ENCODE data around the gene ART5. TPM values are rescaled to one million over a fixed set of nuclear protein-coding genes. Genes with fewer than 3 reads are reported as not detected.

Gene ART5
- polyA plus RNA-seq, 3 donors = not detected

GRCh38 chr11:3614742-3615171, 27.0 kb downstream of the ART5 start:
- H3K4me3 ChIP-seq (replicated peaks in 1 of 3; ENCODE audit: low read depth in 2 of 3, low read length in 3 of 3) = peak overlapping the region; percentile 25 to 73 (median 57)
- H3K79me2 ChIP-seq (ENCODE audit: insufficient read depth, low read length) = no peaks in the 10 kb centered on the region
- H3K36me3 Mint-ChIP-seq = peaks cover 0 to 2% of the 10 kb centered on the region in 2 donors
- peak overlapping the region; percentile 25 to 76 for H3K27ac ChIP-seq (ENCODE audit: low read depth in 1 of 2, low read length in 2 of 2)
- intact Hi-C loops (cut with micrococcal nuclease) = no loop called here
- no peaks in the 10 kb centered on the region for H3K27me3 ChIP-seq (ENCODE audit: control insufficient read depth in 2 of 2, insufficient read depth in 2 of 2, low read length in 2 of 2)
- H3K9ac ChIP-seq (ENCODE audit: insufficient read depth, low read length, poor library complexity, severe bottlenecking) = peak overlapping the region; percentile 65
- peaks cover 20 to 22% of the 10 kb centered on the region in 2 donors for H3K4me1 ChIP-seq (ENCODE audit: control insufficient read depth in 1 of 2, insufficient read depth in 2 of 2, low read length in 2 of 2)
- no peak for TF ChIP-seq CTCF (IDR thresholded peaks at IDR 0.05)
- H3K4me2 ChIP-seq (replicated peaks; ENCODE audit: extremely low read depth, low read length, poor library complexity, severe bottlenecking) = peak overlapping the region; percentile 78
- peak overlapping the region; percentile 77 for H2AFZ ChIP-seq (ENCODE audit: insufficient read depth, low read depth, low read length, poor library complexity, severe bottlenecking)
- H3K27ac Mint-ChIP-seq = peak overlapping the region; percentile 65 to 93 (median 84)
- peaks cover 5 to 13% (median 8%) of the 10 kb centered on the region in 3 donors for H3K27me3 Mint-ChIP-seq (ENCODE audit: low read depth in 3 of 3)
- H3K4me1 Mint-ChIP-seq = peaks cover 17% of the 10 kb centered on the region
- 3% methylated on average over 4 of the region's 5 CpGs for WGBS (ENCODE audit: insufficient coverage)
- no peaks in the 10 kb centered on the region for H3K9me3 ChIP-seq (replicated peaks in 1 of 2; ENCODE audit: control insufficient read depth in 1 of 2, insufficient read depth in 1 of 2, low read length in 2 of 2)
- no peaks in the 10 kb centered on the region for H4K20me1 ChIP-seq (ENCODE audit: insufficient read depth, low read length)
- H3K36me3 ChIP-seq (replicated peaks in 1 of 2; ENCODE audit: control insufficient read depth in 1 of 2, insufficient read depth in 2 of 2, low read length in 2 of 2) = no peaks in the 10 kb centered on the region
- peaks cover 0 to 4% (median 0%) of the 10 kb centered on the region in 7 donors for H3K9me3 Mint-ChIP-seq
- peak; percentile 83 to 93 (median 88) for DNase-seq
- peak overlapping the region; percentile 83 to 96 for H3K4me3 Mint-ChIP-seq

GRCh38 chr11:3613998-3614741, 27.6 kb downstream of the ART5 start:
- H2AFZ ChIP-seq (ENCODE audit: insufficient read depth, low read depth, low read length, poor library complexity, severe bottlenecking) = peak overlapping the region; percentile 77
- peaks cover 17% of the 10 kb centered on the region for H3K4me1 Mint-ChIP-seq
- peaks cover 0 to 5% (median 0%) of the 10 kb centered on the region in 7 donors for H3K9me3 Mint-ChIP-seq
- no peaks in the 10 kb centered on the region for H3K27me3 ChIP-seq (ENCODE audit: control insufficient read depth in 2 of 2, insufficient read depth in 2 of 2, low read length in 2 of 2)
- peak overlapping the region; percentile 78 for H3K4me2 ChIP-seq (replicated peaks; ENCODE audit: extremely low read depth, low read length, poor library complexity, severe bottlenecking)
- H3K27me3 Mint-ChIP-seq (ENCODE audit: low read depth in 3 of 3) = peaks cover 5 to 13% (median 8%) of the 10 kb centered on the region in 3 donors
- H3K9ac ChIP-seq (ENCODE audit: insufficient read depth, low read length, poor library complexity, severe bottlenecking) = peak overlapping the region; percentile 65
- peak overlapping the region; percentile 25 to 73 (median 57) for H3K4me3 ChIP-seq (replicated peaks in 1 of 3; ENCODE audit: low read depth in 2 of 3, low read length in 3 of 3)
- DNase-seq = peak; percentile 36 to 68 (median 62)
- H3K36me3 Mint-ChIP-seq = peaks cover 0 to 2% of the 10 kb centered on the region in 2 donors
- peaks cover 20 to 22% of the 10 kb centered on the region in 2 donors for H3K4me1 ChIP-seq (ENCODE audit: control insufficient read depth in 1 of 2, insufficient read depth in 2 of 2, low read length in 2 of 2)
- H3K79me2 ChIP-seq (ENCODE audit: insufficient read depth, low read length) = no peaks in the 10 kb centered on the region
- no peak for TF ChIP-seq CTCF (IDR thresholded peaks at IDR 0.05)
- WGBS (ENCODE audit: insufficient coverage) = 17% methylated on average over 6 of the region's 10 CpGs
- H3K27ac Mint-ChIP-seq = peak overlapping the region; percentile 65 to 93 (median 84)
- H3K9me3 ChIP-seq (replicated peaks in 1 of 2; ENCODE audit: control insufficient read depth in 1 of 2, insufficient read depth in 1 of 2, low read length in 2 of 2) = no peaks in the 10 kb centered on the region
- intact Hi-C loops (cut with micrococcal nuclease) = no loop called here
- peak overlapping the region; percentile 83 to 96 for H3K4me3 Mint-ChIP-seq
- peak overlapping the region; percentile 25 to 76 for H3K27ac ChIP-seq (ENCODE audit: low read depth in 1 of 2, low read length in 2 of 2)
- H3K36me3 ChIP-seq (replicated peaks in 1 of 2; ENCODE audit: control insufficient read depth in 1 of 2, insufficient read depth in 2 of 2, low read length in 2 of 2) = no peaks in the 10 kb centered on the region
- H4K20me1 ChIP-seq (ENCODE audit: insufficient read depth, low read length) = no peaks in the 10 kb centered on the region
